Colon (tissue), 2 donors: ENCODE data around the gene JAK3.
"Not testable (repeated sequence)": the region's sequence is repeated elsewhere in the genome, so short reads cannot be mapped to it uniquely, and the experiment has no call there.

Source experiments
- FAIRE-seq: peaks from 2 replicates; lab custom pipeline; 2012; peaks lifted over from hg19 to GRCh38; lab: Jason Lieb, UNC
- donor health status: control.
- donor health status: control.

The JAK3 gene

GRCh38 chr19:17803264-17803896 is 44.4 kb downstream of the JAK3 start:
- no peak for FAIRE-seq

- FAIRE-seq: no peak
Observed at GRCh38 chr19:17802137-17802858, 45.5 kb downstream of the JAK3 start.

- not testable (repeated sequence) for FAIRE-seq
Observed at GRCh38 chr19:17798599-17798998, 49.2 kb downstream of the JAK3 start.

GRCh38 chr19:17797424-17798201 is 50.2 kb downstream of the JAK3 start:
- FAIRE-seq: peak; percentile 36

GRCh38 chr19:17796838-17797423 is 50.9 kb downstream of the JAK3 start:
- no peak for FAIRE-seq

GRCh38 chr19:17796013-17796837 is 51.6 kb downstream of the JAK3 start:
- no peak for FAIRE-seq

- FAIRE-seq: no peak
Observed at GRCh38 chr19:17795495-17795856, 52.3 kb downstream of the JAK3 start.

GRCh38 chr19:17794731-17795494 is 52.9 kb downstream of the JAK3 start, which contains the start of gene B3GNT3:
Gene B3GNT3, plus strand, starts transcription at chr19:17795138. Its CDS starts 12,670 bp downstream, at chr19:17807808.
- FAIRE-seq: no peak

- FAIRE-seq: no peak
Observed at GRCh38 chr19:17794412-17794730, 53.4 kb downstream of the JAK3 start.

- FAIRE-seq: no peak
Observed at GRCh38 chr19:17790059-17790780, 57.6 kb downstream of the JAK3 start.

GRCh38 chr19:17788632-17789031 is 59.1 kb downstream of the JAK3 start:
- FAIRE-seq: no peak

GRCh38 chr19:17787274-17787913 is 60.4 kb downstream of the JAK3 start:
- no peak for FAIRE-seq

GRCh38 chr19:17784201-17785008 is 63.4 kb downstream of the JAK3 start:
- FAIRE-seq: no peak

- not testable (repeated sequence) for FAIRE-seq
Observed at GRCh38 chr19:17783721-17784120, 64.1 kb downstream of the JAK3 start.

GRCh38 chr19:17780781-17781180 is 67.0 kb downstream of the JAK3 start:
- no peak for FAIRE-seq

- FAIRE-seq: no peak
Observed at GRCh38 chr19:17778968-17779929, 68.5 kb downstream of the JAK3 start.

GRCh38 chr19:17778251-17778967 is 69.4 kb downstream of the JAK3 start:
- no peak for FAIRE-seq
